ENCODE measurements around the gene FRAT2. TPM values are rescaled to one million over a fixed set of nuclear protein-coding genes. Genes with fewer than 3 reads are reported as not detected.

The FRAT2 gene
- total and polyA plus RNA-seq, 2 of the 13 experiments (the other 11 are each of a cell fraction or from before 2014, with no cell fraction given): 7.2 to 14.1 TPM

DNA sequence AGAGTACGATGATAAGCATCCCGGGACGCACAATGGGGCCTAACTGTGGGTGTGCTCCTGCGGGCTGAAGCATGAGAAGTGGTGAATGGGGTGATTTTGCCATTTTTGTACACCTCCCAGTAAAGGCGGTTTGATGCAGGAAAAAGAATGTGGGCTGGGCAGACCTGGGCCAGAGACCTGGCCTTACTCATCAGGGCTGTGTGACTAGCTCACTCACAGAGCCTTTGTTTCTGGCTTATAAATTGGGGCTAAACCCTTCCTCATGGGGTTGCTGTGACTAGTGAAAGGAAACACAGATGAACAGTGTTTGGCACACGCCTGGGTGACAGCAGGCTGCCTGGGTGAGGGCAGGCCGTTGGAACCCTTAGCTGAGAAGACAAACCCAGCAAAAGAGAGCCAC is 48.6 kb upstream of the FRAT2 start (continued):
- TF ChIP-seq, protein P1, sequence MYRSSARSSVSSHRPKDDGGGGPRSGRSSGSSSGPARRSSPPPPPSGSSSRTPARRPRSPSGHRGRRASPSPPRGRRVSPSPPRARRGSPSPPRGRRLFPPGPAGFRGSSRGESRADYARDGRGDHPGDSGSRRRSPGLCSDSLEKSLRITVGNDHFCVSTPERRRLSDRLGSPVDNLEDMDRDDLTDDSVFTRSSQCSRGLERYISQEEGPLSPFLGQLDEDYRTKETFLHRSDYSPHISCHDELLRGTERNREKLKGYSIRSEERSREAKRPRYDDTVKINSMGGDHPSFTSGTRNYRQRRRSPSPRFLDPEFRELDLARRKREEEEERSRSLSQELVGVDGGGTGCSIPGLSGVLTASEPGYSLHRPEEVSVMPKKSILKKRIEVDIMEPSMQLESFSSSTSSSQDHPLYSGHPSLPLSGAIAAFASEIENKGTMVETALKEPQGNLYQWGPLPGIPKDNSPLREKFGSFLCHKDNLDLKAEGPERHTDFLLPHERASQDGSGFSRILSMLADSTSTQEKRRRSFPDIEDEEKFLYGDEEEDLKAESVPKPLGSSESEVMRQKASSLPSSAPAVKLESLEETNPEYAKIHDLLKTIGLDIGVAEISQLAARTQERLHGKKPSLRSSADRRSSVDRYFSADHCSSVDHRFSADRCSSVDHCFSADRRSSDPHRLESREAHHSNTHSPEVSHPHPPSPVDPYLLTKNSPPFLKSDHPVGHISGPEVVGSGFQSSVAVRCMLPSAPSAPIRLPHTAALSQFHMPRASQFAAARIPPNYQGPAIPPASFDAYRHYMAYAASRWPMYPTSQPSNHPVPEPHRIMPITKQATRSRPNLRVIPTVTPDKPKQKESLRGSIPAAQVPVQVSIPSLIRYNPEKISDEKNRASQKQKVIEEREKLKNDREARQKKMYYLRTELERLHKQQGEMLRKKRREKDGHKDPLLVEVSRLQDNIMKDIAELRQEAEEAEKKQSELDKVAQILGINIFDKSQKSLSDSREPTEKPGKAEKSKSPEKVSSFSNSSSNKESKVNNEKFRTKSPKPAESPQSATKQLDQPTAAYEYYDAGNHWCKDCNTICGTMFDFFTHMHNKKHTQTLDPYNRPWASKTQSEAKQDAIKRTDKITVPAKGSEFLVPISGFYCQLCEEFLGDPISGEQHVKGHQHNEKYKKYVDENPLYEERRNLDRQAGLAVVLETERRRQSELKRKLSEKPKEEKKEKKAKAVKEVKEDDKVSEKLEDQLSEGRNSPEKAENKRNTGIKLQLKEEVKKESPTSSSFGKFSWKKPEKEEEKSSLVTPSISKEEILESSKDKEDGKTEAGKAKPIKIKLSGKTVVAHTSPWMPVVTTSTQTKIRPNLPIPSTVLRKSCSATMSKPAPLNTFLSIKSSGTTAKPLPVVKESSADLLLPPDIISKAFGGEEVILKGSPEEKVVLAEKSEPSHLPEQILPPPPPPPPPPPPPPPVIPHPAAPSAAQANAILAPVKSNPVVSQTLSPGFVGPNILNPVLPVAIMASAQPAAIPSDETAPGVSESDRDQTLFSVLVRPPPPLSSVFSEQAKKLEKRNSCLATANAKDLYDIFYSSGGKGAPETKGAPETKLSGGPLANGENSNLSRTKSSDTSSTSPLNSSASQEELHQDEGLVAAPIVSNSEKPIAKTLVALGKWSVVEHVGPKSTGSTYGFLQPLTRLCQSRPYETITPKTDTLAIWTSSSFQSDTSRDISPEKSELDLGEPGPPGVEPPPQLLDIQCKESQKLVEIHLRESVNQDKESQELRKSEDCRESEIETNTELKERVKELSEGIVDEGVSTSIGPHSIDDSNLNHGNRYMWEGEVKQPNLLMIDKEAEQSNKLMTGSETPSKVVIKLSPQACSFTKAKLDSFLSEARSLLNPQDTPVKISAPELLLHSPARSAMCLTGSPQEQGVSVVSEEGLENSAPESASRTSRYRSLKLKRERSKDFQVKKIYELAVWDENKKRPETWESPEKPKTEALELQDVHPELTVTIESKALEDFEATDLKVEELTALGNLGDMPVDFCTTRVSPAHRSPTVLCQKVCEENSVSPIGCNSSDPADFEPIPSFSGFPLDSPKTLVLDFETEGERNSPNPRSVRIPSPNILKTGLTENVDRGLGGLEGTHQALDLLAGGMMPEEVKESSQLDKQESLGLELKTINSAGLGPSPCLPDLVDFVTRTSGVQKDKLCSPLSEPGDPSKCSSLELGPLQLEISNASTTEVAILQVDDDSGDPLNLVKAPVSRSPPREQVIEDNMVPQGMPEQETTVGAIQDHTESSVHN (CRISPR knock-in tag; IDR thresholded peaks at IDR 0.05): no peak
- TF ChIP-seq JUN (CRISPR knock-in tag; IDR thresholded peaks at IDR 0.05): no peak
- no peak for TF ChIP-seq MAF1 (CRISPR knock-in tag; IDR thresholded peaks at IDR 0.05; ENCODE audit: borderline replicate concordance)
- no peak for TF ChIP-seq KDM3A (CRISPR knock-in tag; IDR thresholded peaks at IDR 0.05; ENCODE audit: low read depth)

DNA sequence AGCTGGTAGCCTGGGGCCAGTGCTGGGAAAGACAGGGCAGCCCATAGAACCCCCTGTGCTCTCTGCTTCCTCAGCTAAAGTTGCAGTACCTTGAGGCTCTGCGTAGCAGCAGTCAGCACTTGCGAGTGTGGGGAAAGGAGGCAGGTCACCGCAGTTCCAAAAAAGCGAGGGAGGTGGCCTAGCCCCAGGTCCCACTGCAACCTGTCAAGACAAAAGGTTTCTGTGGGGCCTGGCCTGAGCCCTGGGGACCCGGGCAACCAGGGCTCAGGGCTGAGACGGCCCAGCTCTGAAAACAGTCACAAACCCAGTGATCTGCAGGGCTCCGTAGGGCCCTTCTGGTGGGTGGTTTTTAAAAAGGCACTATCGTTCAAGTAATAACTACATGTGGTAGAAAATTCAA is 47.1 kb upstream of the FRAT2 start:
- POLR2A ChIA-PET: no interaction called here
- no peak overlapping the region for H3K4me2 ChIP-seq (ENCODE audit: low read depth, low read length)
- WGBS (ENCODE audit: low lambda C conversion rate): 96% methylated on average over 8 of the region's 8 CpGs
- no TSS peak for BruUV-seq (replicated peaks)
- CTCF ChIA-PET (ENCODE audit: low intra/inter-chr PET ratio, low total read pairs): interaction anchor here (0.6 kb wide), 1 partner anchor 103 kb away, joined by 3 read pairs; no protein-coding TSS in a partner anchor
- no peaks in the 10 kb centered on the region for H3K4me1 ChIP-seq (ENCODE audit: insufficient read depth, low read length)
- no peak overlapping the region for H3K9ac ChIP-seq (ENCODE audit: insufficient read depth, low read depth, low read length)
- H3K79me2 ChIP-seq (ENCODE audit: insufficient read depth, low read length): no peaks in the 10 kb centered on the region
- H3K36me3 ChIP-seq (replicated peaks in 1 of 2; ENCODE audit: control insufficient read depth in 1 of 2, insufficient read depth in 2 of 2, low read length in 2 of 2): peaks cover 26 to 60% of the 10 kb centered on the region in 2 experiments; a peak in 4 of 5 replicates
- no peaks in the 10 kb centered on the region for H3K9me3 ChIP-seq (ENCODE audit: low read length)
- H3K27me3 ChIP-seq (ENCODE audit: control insufficient read depth in 1 of 2, insufficient read depth in 2 of 2, low read length in 2 of 2): no peaks in the 10 kb centered on the region
- no peaks in the 10 kb centered on the region for H4K20me1 ChIP-seq (ENCODE audit: insufficient read depth, low read length)
- no peak for FAIRE-seq
- no peak overlapping the region for H3K27ac ChIP-seq (ENCODE audit: extremely low read length, insufficient read depth, low read length)
- H3K4me3 ChIP-seq (replicated peaks in 1 of 3; ENCODE audit: insufficient read depth in 1 of 3, low read depth in 2 of 3, low read length in 3 of 3): no peak overlapping the region
- no peak overlapping the region for H2AFZ ChIP-seq (ENCODE audit: low read length)
- DNase-seq (ENCODE audit: low spot score): no peak
- in situ Hi-C loops (cut with HindIII; ENCODE audit: extremely low pct_ligation_motif_present, low pct_unique_long_range_greater_than_20kb): no loop called here
- intact Hi-C loops (cut with micrococcal nuclease; ENCODE audit: unreplicated experiment): no loop called here
- ATAC-seq: no peak
- TF ChIP-seq, protein P2, sequence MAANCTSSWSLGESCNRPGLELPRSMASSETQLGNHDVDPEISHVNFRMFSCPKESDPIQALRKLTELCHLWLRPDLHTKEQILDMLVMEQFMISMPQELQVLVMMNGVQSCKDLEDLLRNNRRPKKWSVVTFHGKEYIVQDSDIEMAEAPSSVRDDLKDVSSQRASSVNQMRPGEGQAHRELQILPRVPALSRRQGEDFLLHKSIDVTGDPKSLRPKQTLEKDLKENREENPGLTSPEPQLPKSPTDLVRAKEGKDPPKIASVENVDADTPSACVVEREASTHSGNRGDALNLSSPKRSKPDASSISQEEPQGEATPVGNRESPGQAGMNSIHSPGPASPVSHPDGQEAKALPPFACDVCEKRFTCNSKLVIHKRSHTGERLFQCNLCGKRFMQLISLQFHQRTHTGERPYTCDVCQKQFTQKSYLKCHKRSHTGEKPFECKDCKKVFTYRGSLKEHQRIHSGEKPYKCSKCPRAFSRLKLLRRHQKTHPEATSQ (CRISPR knock-in tag; IDR thresholded peaks at IDR 0.05; ENCODE audit: borderline replicate concordance): no peak
- TF ChIP-seq SALL2 (CRISPR knock-in tag; IDR thresholded peaks at IDR 0.05) (no peak), ZNF253 (CRISPR knock-in tag; IDR thresholded peaks at IDR 0.05; ENCODE audit: borderline replicate concordance) (no peak), AKAP8 (CRISPR knock-in tag; IDR thresholded peaks at IDR 0.05) (no peak), NCOR1 (IDR thresholded peaks at IDR 0.05; ENCODE audit: borderline replicate concordance, low read length) (no peak), NFE2 (CRISPR knock-in tag; IDR thresholded peaks at IDR 0.05) (no peak), ZSCAN25 (CRISPR knock-in tag; IDR thresholded peaks at IDR 0.05) (no peak)
- TF ChIP-seq, protein P3, sequence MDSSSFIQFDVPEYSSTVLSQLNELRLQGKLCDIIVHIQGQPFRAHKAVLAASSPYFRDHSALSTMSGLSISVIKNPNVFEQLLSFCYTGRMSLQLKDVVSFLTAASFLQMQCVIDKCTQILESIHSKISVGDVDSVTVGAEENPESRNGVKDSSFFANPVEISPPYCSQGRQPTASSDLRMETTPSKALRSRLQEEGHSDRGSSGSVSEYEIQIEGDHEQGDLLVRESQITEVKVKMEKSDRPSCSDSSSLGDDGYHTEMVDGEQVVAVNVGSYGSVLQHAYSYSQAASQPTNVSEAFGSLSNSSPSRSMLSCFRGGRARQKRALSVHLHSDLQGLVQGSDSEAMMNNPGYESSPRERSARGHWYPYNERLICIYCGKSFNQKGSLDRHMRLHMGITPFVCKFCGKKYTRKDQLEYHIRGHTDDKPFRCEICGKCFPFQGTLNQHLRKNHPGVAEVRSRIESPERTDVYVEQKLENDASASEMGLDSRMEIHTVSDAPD (CRISPR knock-in tag; IDR thresholded peaks at IDR 0.05): no peak
